NCI-H2171 (cell line): ENCODE measurements around the gene ILK.

ENCODE experiments used
- DNase-seq: peaks from one replicate; lab custom pipeline; 2025; lab: John Stamatoyannopoulos, UW

Gene ILK

GRCh38 chr11:6656936-6657335 lies 53.4 kb downstream of the ILK start:
- DNase-seq, result no peak

DNA sequence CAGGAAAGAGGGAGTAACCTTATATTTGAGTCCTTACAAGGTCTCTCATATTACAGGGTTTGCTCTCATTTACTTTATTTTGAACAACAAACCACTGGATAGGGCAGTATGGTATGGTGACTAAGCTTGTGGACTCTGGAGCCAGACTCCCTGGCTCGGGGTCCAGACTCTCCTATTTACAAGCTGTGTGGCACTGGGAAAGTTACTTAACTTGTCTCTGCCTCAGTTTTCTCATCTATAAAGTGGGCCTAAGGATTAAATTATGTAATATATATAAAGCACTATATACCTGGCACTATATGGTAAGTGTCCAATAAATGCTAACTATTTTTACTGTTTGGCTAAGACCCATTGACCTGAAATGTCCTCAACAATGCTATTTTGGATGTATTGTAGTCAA lies 53.8 kb downstream of the ILK start:
- DNase-seq, result no peak

GRCh38 chr11:6658647-6659046 lies 55.1 kb downstream of the ILK start:
- DNase-seq, result no peak
